Stimulated activated CD4-positive, alpha-beta T cell treated with anti-CD3 and anti-CD28 coated beads, Interleukin-4, amount 100 ng/mL, for 24 hours (primary cell): ENCODE data around the gene ZNF891.

Experiments
- DNase-seq: peaks from one replicate; pipeline ENCODE4 v3.0.0-alpha.2; 2020

The ZNF891 gene

GRCh38 chr12:133058203-133059113 is 71.6 kb downstream of the ZNF891 start:
- no peak for DNase-seq

- no peak for DNase-seq
These were observed 72.6 kb downstream of the ZNF891 start for GRCh38 chr12:133057446-133057845.
